GM12891 (cell line): ENCODE measurements around the gene TMEM259. TPM values are rescaled to one million over a fixed set of nuclear protein-coding genes. Genes with fewer than 3 reads are reported as not detected.

Experiments used
- DNase-seq: peaks from one replicate; pipeline ENCODE4 v3.0.0; 2011; ENCODE audit warnings: low spot score; ENCODE audit not compliant: insufficient read length
- FAIRE-seq: peaks from 2 replicates; lab custom pipeline; 2011; peaks lifted over from hg19 to GRCh38; lab: Jason Lieb, UNC
- PAX5 ChIP-seq: IDR thresholded peaks from 2 replicates; pipeline ENCODE4 v1.6.1; 2011; ENCODE audit warnings: low read length, moderate library complexity, mild to moderate bottlenecking; ENCODE audit not compliant: insufficient read depth, severe bottlenecking
- POLR2A ChIP-seq: IDR thresholded peaks from 2 replicates; pipeline ENCODE4 v1.6.1; 2011; ENCODE audit warnings: low read depth, low read length, control low read depth
- POLR2AphosphoS5 ChIP-seq: IDR thresholded peaks from 2 replicates; pipeline ENCODE4 v1.6.1; 2011; ENCODE audit warnings: low read depth, low read length, control low read depth
- POU2F2 ChIP-seq: IDR thresholded peaks from 2 replicates; pipeline ENCODE4 v1.6.1; 2011; ENCODE audit warnings: low read depth, mild to moderate bottlenecking, control low read depth, low read length, moderate library complexity
- SPI1 ChIP-seq: IDR thresholded peaks from 2 replicates; pipeline ENCODE4 v1.6.1; 2011; ENCODE audit warnings: low read depth, low read length, control low read depth
- TAF1 ChIP-seq: IDR thresholded peaks from 2 replicates; pipeline ENCODE4 v1.6.1; 2011; ENCODE audit warnings: low read depth, low read length, control low read depth
- polyA plus RNA-seq: library from polyadenylated mRNA; unstranded; fragments of >200 nt; gene quantifications from one replicate; pipeline ENCODE4 v1.2.1, GENCODE V29; 2012; ENCODE audit warnings: low read depth, missing spikeins, inconsistent platforms; ENCODE audit not compliant: missing spikeins

TMEM259 gene
- polyA plus RNA-seq = 82.3 TPM

- DNase-seq = peak; percentile 99
- TF ChIP-seq POU2F2 = peak; percentile 99
- no peak for TF ChIP-seq POLR2A
- peak; percentile 96 for TF ChIP-seq TAF1
- peak; percentile 99 for FAIRE-seq
These were observed at the start of gene TMEM259 for GRCh38 chr19:1020868-1021425. Gene TMEM259, minus strand, starts transcription at chr19:1021123. Its CDS starts 127 bp downstream, at chr19:1020996.

- FAIRE-seq = no peak
- TF ChIP-seq POLR2AphosphoS5 = no peak
- TF ChIP-seq POLR2A = no peak
- no peak for TF ChIP-seq PAX5
- no peak for TF ChIP-seq SPI1
- no peak for TF ChIP-seq POU2F2
- TF ChIP-seq TAF1 = no peak
- no peak for DNase-seq
These were observed 49.6 kb upstream of the TMEM259 start for GRCh38 chr19:1070576-1070930.

GRCh38 chr19:1069009-1069779 is 48.3 kb upstream of the TMEM259 start:
- TF ChIP-seq TAF1 (0 out of 2 replicates have a peak, but pooled peaks have one; percentile 29), SPI1 (peak; percentile 84), POLR2A (no peak), PAX5 (no peak), POLR2AphosphoS5 (0 out of 2 replicates have a peak, but pooled peaks have one; percentile 24), POU2F2 (peak; percentile 60; the same call in 1 of the 2 replicates)
- FAIRE-seq (no peak), DNase-seq (no peak)

GRCh38 chr19:1068009-1069001 is 47.4 kb upstream of the TMEM259 start:
- DNase-seq (no peak), FAIRE-seq (peak; percentile 95)
- TF ChIP-seq TAF1 (no peak), POLR2AphosphoS5 (no peak), PAX5 (no peak), POLR2A (no peak), POU2F2 (no peak)

- DNase-seq = no peak
These were observed 46.5 kb upstream of the TMEM259 start for GRCh38 chr19:1067341-1067957.

GRCh38 chr19:1066748-1067340 is 45.9 kb upstream of the TMEM259 start, which contains the start of gene ARHGAP45:
Gene ARHGAP45, plus strand, starts transcription at chr19:1067167. Its CDS starts 239 bp downstream, at chr19:1067406.
- peak; percentile 79 for DNase-seq
- TF ChIP-seq POU2F2 = no peak
- no peak for TF ChIP-seq POLR2AphosphoS5
- no peak for TF ChIP-seq SPI1
- TF ChIP-seq POLR2A = no peak
- TF ChIP-seq PAX5 = no peak
- TF ChIP-seq TAF1 = no peak
- peak; percentile 90 for FAIRE-seq

More at GRCh38 chr19:1067341-1067957, 46.5 kb upstream of the TMEM259 start:
- no peak for FAIRE-seq
- TF ChIP-seq SPI1 (no peak), POU2F2 (no peak), POLR2AphosphoS5 (no peak), POLR2A (no peak), PAX5 (no peak), TAF1 (no peak)

- TF ChIP-seq POLR2AphosphoS5 (no peak), TAF1 (no peak), POU2F2 (no peak), PAX5 (no peak), POLR2A (no peak)
- FAIRE-seq (no peak), DNase-seq (no peak)
These were observed 45.4 kb upstream of the TMEM259 start for GRCh38 chr19:1066251-1066747.

- TF ChIP-seq POU2F2 (no peak), PAX5 (no peak), SPI1 (no peak), POLR2A (no peak), TAF1 (no peak), POLR2AphosphoS5 (no peak)
- DNase-seq (no peak), FAIRE-seq (peak; percentile 58)
These were observed 44.7 kb upstream of the TMEM259 start for GRCh38 chr19:1065606-1066109.
